AG09309 (cell line): ENCODE data around the gene CTLA4.

Source experiments
- DNase-seq: peaks from one replicate; pipeline ENCODE4 v3.0.0-alpha.2; 2010; ENCODE audit warnings: low read depth
- H3K4me3 ChIP-seq: 2 replicates; pipeline ENCODE4 v1.5.1; 2011; ENCODE audit warnings: mild to moderate bottlenecking, low read depth, low read length, moderate library complexity; ENCODE audit not compliant: control insufficient read depth
- CTCF ChIP-seq: IDR thresholded peaks from 2 replicates; pipeline ENCODE4 v1.5.1; 2011; ENCODE audit warnings: mild to moderate bottlenecking, low read depth, low read length, inconsistent platforms; ENCODE audit not compliant: insufficient read depth, control insufficient read depth; ENCODE audit errors: missing control alignments

CTLA4 gene

GRCh38 chr2:203892207-203892606 lies 24.6 kb downstream of the CTLA4 start:
- no peak for TF ChIP-seq CTCF
- no peak for DNase-seq
- no peak overlapping the region for H3K4me3 ChIP-seq

GRCh38 chr2:203893401-203893800 lies 25.8 kb downstream of the CTLA4 start:
- TF ChIP-seq CTCF: no peak

DNA sequence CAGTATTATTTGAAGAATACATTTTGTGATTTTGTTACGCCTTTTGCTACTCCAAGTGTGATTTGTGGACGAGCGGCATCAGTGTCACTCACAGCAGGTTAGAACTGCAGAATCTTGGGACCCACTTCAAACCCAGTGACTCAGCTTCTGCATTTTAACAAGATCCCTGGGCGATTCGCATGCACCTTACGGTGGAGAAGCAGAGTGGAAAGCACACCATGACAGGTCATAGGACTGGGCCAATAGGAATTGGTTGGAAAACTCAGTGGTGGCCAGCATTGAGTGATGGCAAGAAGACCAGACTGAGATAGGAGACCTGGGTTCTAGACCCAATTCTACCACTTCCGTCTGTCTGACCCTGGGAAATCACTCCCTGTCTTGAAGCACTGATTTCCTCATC lies 26.3 kb downstream of the CTLA4 start:
- TF ChIP-seq CTCF: no peak
- DNase-seq: no peak
- no peak overlapping the region for H3K4me3 ChIP-seq

More at GRCh38 chr2:203893401-203893800, 25.8 kb downstream of the CTLA4 start:
- H3K4me3 ChIP-seq: no peak overlapping the region
- no peak for DNase-seq

DNA sequence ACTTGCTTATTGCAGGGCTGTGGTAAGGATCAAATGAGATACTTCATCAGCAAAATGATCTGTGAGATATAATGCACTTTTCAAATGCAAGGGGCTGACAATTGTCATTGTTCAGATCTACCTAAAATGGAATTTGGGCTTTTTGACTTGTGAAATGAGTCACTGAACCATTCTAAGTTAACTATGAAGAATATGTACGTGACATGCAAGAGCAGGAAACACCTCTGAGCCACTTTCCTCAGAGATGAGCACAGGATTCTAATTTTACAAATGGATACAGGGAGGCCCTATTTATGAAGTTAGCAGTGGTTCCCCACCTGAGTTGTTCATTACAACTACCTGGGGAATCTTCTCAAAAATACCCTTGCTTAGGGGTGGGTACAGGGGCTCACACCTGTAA lies 26.7 kb downstream of the CTLA4 start:
- no peak for DNase-seq
- H3K4me3 ChIP-seq: no peak overlapping the region
- no peak for TF ChIP-seq CTCF

DNA sequence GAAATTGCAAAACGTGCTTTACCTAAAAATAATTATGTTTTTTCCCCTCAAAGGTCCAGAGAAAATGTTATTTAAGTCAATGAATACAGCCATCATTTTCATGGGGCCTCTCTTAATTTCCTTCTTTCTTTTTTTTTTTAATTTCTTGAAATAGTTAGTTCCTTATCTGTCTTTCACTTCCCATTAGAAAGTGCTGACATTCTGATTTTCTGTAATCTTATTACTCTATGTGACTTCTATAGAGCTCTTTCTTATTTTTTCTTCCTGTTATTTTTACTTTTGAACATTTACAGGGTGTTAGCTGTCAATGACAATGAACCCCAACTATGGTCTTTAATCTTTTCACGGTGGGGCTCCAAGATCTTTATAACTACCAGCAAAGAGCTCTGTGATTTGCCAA lies 30.0 kb downstream of the CTLA4 start:
- no peak for DNase-seq
- TF ChIP-seq CTCF: no peak
- H3K4me3 ChIP-seq: no peak overlapping the region

DNA sequence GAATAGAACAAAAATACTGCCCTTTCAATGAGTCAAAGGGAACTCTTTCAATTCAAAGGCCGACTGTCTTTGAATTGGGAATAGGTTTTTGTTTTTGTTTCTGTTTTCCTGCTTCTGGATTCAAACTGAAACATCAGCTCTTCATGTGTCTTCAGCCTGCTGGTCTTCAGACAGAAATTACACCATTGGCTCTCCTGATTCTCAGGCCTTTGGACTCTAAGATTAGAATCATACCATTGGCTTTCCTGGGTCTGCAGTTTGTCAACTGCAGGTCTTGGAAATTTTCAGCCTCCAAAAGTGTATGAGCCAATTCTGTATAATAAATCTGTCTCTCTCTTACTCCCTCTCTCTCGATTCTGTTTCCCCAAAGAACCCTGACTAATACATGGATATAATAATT lies 31.1 kb downstream of the CTLA4 start:
- TF ChIP-seq CTCF: no peak
- no peak for DNase-seq
- no peak overlapping the region for H3K4me3 ChIP-seq

- TF ChIP-seq CTCF: no peak
Observed at GRCh38 chr2:203900253-203900652, 32.7 kb downstream of the CTLA4 start.

More at GRCh38 chr2:203900253-203900652, 32.7 kb downstream of the CTLA4 start:
- H3K4me3 ChIP-seq: no peak overlapping the region
- DNase-seq: no peak
